HG03432 (cell line): ENCODE data around the gene RXYLT1.

Source experiments
- ATAC-seq: cut with Tn5 transposase; IDR thresholded peaks from one replicate; pipeline ENCODE4 v1.9.1; 2021; ENCODE audit warnings: mild to moderate bottlenecking, moderate library complexity; ENCODE audit not compliant: unreplicated experiment

RXYLT1 gene

GRCh38 chr12:63795944-63796343 is 16.2 kb downstream of the RXYLT1 start:
- no peak for ATAC-seq

- ATAC-seq: no peak
Observed at GRCh38 chr12:63802012-63802608, 22.4 kb downstream of the RXYLT1 start.

- no peak for ATAC-seq
Observed at GRCh38 chr12:63804746-63805145, 25.0 kb downstream of the RXYLT1 start.

- ATAC-seq: no peak
Observed at GRCh38 chr12:63805704-63806672, 26.3 kb downstream of the RXYLT1 start.

- no peak for ATAC-seq
Observed at GRCh38 chr12:63808631-63809030, 28.9 kb downstream of the RXYLT1 start.

- ATAC-seq: no peak
Observed at GRCh38 chr12:63809566-63809965, 29.9 kb downstream of the RXYLT1 start.

GRCh38 chr12:63811334-63811733 is 31.6 kb downstream of the RXYLT1 start:
- ATAC-seq: no peak

- no peak for ATAC-seq
Observed at GRCh38 chr12:63811755-63812154, 32.0 kb downstream of the RXYLT1 start.

GRCh38 chr12:63814146-63814772 is 34.5 kb downstream of the RXYLT1 start:
- ATAC-seq: peak; percentile 40

GRCh38 chr12:63815482-63815852 is 35.8 kb downstream of the RXYLT1 start:
- no peak for ATAC-seq

GRCh38 chr12:63816031-63816430 is 36.3 kb downstream of the RXYLT1 start:
- ATAC-seq: no peak

GRCh38 chr12:63820427-63820826 is 40.7 kb downstream of the RXYLT1 start:
- no peak for ATAC-seq

- ATAC-seq: peak; percentile 56
Observed at GRCh38 chr12:63821781-63822251, 42.1 kb downstream of the RXYLT1 start.

GRCh38 chr12:63822352-63822751 is 42.6 kb downstream of the RXYLT1 start:
- no peak for ATAC-seq

- no peak for ATAC-seq
Observed at GRCh38 chr12:63823040-63823439, 43.3 kb downstream of the RXYLT1 start.

- ATAC-seq: peak; percentile 89
Observed at GRCh38 chr12:63826006-63826585, 46.4 kb downstream of the RXYLT1 start.

- no peak for ATAC-seq
Observed at GRCh38 chr12:63828867-63829266, 49.2 kb downstream of the RXYLT1 start.

GRCh38 chr12:63836046-63836445 is 56.3 kb downstream of the RXYLT1 start:
- no peak for ATAC-seq

GRCh38 chr12:63836936-63837335 is 57.2 kb downstream of the RXYLT1 start:
- no peak for ATAC-seq

GRCh38 chr12:63838411-63838810 is 58.7 kb downstream of the RXYLT1 start:
- no peak for ATAC-seq

- no peak for ATAC-seq
Observed at GRCh38 chr12:63841011-63841410, 61.3 kb downstream of the RXYLT1 start.
